NCI-H2029 treated with DMSO at 0.1 percent for 48 hours (cell line): ENCODE results near the gene KCNJ12.

Experiments used
- DNase-seq: peaks from one replicate; lab custom pipeline; 2025; lab: John Stamatoyannopoulos, UW

KCNJ12 gene

GRCh38 chr17:21368545-21369246 lies 7.5 kb upstream of the KCNJ12 start:
- no peak for DNase-seq

GRCh38 chr17:21369395-21369794 lies 6.8 kb upstream of the KCNJ12 start:
- no peak for DNase-seq

GRCh38 chr17:21370430-21370829 lies 5.7 kb upstream of the KCNJ12 start:
- no peak for DNase-seq

- DNase-seq: no peak
Measured at GRCh38 chr17:21371511-21372081, 4.6 kb upstream of the KCNJ12 start.

DNA sequence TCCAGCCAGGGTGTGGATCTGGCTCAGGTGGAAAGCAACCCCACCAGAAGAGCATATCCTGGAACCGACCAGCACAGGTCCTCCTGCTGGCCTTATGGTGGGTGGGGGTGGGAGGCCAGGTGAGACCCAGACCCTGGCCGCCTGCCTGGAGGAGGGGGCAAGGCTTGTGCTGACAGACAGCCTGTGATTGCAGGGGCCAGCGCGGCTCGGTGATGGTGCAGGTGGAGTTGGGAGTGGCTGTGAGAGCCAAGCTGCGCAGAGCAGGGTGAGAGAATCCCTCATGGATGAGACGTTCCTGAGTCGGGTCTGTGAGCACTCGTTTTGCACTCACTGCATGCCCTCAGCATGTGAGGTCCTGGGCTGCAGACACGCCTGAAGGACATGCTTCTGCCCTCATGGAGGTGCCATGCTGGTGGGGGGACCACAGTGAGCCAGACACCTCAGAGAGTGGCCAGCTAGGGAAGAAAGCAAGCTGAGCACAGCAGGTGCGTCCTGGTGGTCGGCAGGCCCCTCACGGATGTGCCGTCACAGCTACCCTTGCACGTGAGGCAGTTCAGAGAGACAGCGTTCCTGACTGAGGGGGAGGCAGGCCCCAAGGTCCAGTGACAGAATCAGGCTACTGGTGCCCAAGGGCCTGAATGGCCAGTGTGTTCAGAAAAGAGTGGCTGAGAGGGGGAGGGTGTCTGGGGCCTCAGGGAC lies 3.8 kb upstream of the KCNJ12 start:
- no peak for DNase-seq

- DNase-seq: no peak
Measured at GRCh38 chr17:21373036-21373435, 3.1 kb upstream of the KCNJ12 start.

GRCh38 chr17:21373696-21374440 lies 2.3 kb upstream of the KCNJ12 start:
- no peak for DNase-seq

DNA sequence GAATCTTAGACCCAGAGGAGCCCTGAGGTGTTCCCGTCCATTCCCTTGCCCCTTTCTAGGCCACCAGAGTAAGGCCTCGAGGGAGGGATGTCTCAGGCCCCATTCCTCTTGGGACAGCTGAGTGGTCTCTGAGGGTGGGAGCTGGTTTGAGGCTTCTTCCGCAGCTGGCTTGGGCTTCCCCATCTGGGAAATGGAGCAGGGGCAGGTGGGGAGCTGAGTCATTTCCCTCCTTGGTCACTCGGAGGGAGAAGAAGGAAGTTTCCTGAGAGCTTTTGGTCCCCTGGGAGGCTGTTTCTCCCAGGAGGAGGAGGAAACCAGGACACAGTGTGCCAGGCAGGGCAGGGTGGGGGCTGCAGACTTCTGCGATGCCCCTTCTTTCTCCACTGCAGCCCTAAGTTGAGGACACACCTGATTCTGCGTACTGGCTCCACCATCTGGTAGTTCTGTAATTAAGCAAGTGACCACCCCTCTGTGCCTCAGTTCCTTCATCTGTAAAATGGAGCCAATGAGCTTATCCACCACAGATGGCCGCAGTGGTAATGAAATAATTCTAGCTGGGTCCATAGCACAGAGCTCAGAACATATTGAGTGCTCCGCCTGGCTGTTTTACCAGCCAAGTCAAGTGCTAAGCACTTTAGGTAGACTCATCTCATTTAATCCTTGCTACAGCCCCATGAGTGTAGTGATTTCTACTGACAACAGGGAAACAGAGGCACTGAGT lies 1.6 kb upstream of the KCNJ12 start:
- no peak for DNase-seq

- no peak for DNase-seq
Measured at GRCh38 chr17:21375162-21375560, 996 bp upstream of the KCNJ12 start.

- no peak for DNase-seq
Measured at GRCh38 chr17:21375757-21376080, 438 bp upstream of the KCNJ12 start.

DNA sequence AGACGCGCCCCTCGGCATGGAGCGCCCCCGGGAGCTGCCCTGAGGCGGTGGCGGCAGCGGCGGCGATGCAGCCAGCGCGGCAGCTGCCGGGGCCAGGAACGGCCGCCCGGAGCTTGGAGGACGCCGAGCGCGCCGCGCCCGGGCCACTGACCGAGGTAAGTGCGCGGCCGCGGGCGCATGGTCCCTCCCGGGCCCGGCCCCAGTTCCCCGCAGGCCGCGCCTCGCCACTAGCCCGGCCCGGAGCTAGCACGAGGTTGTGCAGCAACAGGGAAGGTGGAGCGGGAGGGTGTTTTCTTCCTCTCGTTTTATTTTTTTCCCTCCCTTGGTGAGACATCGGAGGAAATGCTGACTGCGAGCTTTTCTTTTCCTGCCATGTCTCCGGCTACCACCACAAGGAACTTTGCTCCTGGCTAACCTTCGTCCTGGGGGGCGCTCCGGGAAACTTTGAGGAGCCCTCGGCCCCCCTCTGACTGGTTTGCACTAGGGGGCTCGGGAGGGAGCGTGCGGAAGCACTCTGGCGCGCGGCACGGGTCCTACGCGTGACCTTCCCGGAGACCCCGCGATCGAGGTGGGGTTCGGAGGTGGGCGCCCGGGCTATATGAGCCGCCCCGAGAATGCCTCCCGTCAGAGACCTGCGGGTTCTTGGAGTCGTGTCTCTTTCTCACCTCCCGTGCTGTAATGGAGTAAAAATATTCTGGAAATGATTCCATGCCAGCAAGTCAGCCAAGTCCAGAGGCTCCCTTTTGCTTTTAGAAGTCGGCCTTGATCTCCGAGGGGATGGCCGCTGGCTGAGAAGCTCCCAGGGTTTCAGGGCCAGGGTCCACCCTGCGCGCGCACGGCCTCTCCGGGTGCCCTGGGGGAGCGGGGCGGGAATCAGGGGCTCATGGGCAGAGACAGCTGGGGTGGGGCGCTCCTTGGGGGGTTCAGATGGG lies 868 bp downstream of the KCNJ12 start:
- no peak for DNase-seq

DNA sequence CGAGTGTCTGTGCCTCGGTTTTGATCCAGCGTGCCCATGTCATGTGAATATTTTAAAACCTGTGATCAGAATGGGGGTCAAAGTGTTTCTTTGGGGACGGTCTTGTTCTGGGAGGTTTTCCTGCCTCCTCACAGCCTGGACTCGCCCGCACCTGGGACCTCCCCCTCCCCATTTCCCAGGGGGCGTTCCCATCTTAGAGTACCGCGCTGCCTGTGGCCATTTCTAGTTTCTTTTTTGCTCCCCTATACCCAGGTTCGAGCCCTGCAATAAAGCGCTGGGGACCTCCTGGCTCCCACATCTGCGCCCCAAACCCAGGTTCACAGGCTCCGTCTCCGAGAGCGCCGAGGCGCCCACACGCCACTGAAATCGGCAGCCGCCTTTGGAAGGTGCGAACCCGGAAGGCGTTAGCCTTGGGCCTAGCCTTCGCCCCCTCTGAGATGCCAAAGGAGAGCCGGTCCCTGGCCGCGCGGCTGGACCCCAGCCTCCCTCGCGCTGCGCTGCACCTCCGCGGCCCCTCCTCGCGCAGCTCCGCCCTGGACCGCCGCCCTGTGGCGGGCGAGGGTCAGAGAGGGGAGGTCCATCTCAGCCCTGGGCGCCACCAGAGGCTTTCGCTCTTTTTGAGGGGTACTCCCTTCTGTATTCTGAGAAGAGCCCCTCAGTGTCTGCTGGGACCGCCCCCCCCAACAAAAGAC lies 1.7 kb downstream of the KCNJ12 start:
- DNase-seq: no peak

- no peak for DNase-seq
Measured at GRCh38 chr17:21378553-21378952, 2.4 kb downstream of the KCNJ12 start.

- DNase-seq: no peak
Measured at GRCh38 chr17:21379080-21379711, 3.0 kb downstream of the KCNJ12 start.

DNA sequence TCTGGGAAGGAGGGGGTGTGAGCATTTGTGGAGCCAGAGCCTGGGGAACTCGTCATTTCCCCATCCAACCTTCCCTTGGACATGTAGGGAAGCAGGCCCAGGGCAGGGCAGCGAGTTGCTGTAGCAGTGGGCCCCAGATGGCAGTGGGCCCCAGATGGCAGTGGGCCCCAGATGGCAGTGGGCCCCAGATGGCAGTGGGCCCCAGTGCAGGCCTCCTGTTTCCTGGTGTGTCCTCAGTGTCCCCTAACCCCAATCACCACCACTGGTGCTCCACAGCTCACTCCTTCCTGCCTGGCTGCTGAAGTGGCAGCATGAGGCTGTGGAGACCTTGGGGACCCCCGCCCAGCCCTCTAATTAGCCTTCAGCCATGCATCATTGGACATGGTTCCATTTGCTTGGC lies 4.5 kb downstream of the KCNJ12 start:
- no peak for DNase-seq

- DNase-seq: peak; percentile 29
Measured at GRCh38 chr17:21381076-21381706, 5.0 kb downstream of the KCNJ12 start.

- DNase-seq: no peak
Measured at GRCh38 chr17:21382560-21383495, 6.7 kb downstream of the KCNJ12 start.

GRCh38 chr17:21385281-21385845 lies 9.2 kb downstream of the KCNJ12 start:
- DNase-seq: no peak
